ENCODE data around the gene LY6G6D.

Gene LY6G6D

GRCh38 chr6:31713465-31713864 lies 1.7 kb upstream of the LY6G6D start:
- no peak overlapping the region for H3K27ac ChIP-seq (ENCODE audit: low read depth, low read length)
- no peak overlapping the region for H3K4me3 ChIP-seq (ENCODE audit: low read length)
- no peaks in the 10 kb centered on the region for H3K4me1 ChIP-seq (ENCODE audit: control insufficient read depth, insufficient read depth, low read length)
- H3K36me3 ChIP-seq (ENCODE audit: control insufficient read depth, insufficient read depth, low read length) = no peaks in the 10 kb centered on the region
- no peak overlapping the region for H3K9ac ChIP-seq (ENCODE audit: low read length)
- H3K27me3 ChIP-seq (ENCODE audit: control insufficient read depth, insufficient read depth, low read length) = no peaks in the 10 kb centered on the region

GRCh38 chr6:31713991-31714684 lies 1.0 kb upstream of the LY6G6D start:
- no peak overlapping the region for H3K9ac ChIP-seq (ENCODE audit: low read length)
- H3K27ac ChIP-seq (ENCODE audit: low read depth, low read length) = no peak overlapping the region
- H3K4me3 ChIP-seq (ENCODE audit: low read length) = no peak overlapping the region
- no peaks in the 10 kb centered on the region for H3K4me1 ChIP-seq (ENCODE audit: control insufficient read depth, insufficient read depth, low read length)
- H3K27me3 ChIP-seq (ENCODE audit: control insufficient read depth, insufficient read depth, low read length) = no peaks in the 10 kb centered on the region
- H3K36me3 ChIP-seq (ENCODE audit: control insufficient read depth, insufficient read depth, low read length) = no peaks in the 10 kb centered on the region

GRCh38 chr6:31717499-31718222 lies 2.5 kb downstream of the LY6G6D start:
- no peak overlapping the region for H3K4me3 ChIP-seq (ENCODE audit: low read length)
- H3K9ac ChIP-seq (ENCODE audit: low read length) = no peak overlapping the region
- no peaks in the 10 kb centered on the region for H3K36me3 ChIP-seq (ENCODE audit: control insufficient read depth, insufficient read depth, low read length)
- H3K27me3 ChIP-seq (ENCODE audit: control insufficient read depth, insufficient read depth, low read length) = no peaks in the 10 kb centered on the region
- no peaks in the 10 kb centered on the region for H3K4me1 ChIP-seq (ENCODE audit: control insufficient read depth, insufficient read depth, low read length)
- H3K27ac ChIP-seq (ENCODE audit: low read depth, low read length) = no peak overlapping the region

GRCh38 chr6:31718265-31718664 lies 3.1 kb downstream of the LY6G6D start:
- no peaks in the 10 kb centered on the region for H3K4me1 ChIP-seq (ENCODE audit: control insufficient read depth, insufficient read depth, low read length)
- no peak overlapping the region for H3K9ac ChIP-seq (ENCODE audit: low read length)
- no peaks in the 10 kb centered on the region for H3K36me3 ChIP-seq (ENCODE audit: control insufficient read depth, insufficient read depth, low read length)
- H3K27ac ChIP-seq (ENCODE audit: low read depth, low read length) = no peak overlapping the region
- H3K27me3 ChIP-seq (ENCODE audit: control insufficient read depth, insufficient read depth, low read length) = no peaks in the 10 kb centered on the region
- no peak overlapping the region for H3K4me3 ChIP-seq (ENCODE audit: low read length)

GRCh38 chr6:31719001-31719400 lies 3.9 kb downstream of the LY6G6D start:
- Histone ChIP-seq H3K27me3 (ENCODE audit: control insufficient read depth, insufficient read depth, low read length) (no peaks in the 10 kb centered on the region), H3K27ac (ENCODE audit: low read depth, low read length) (no peak overlapping the region), H3K36me3 (ENCODE audit: control insufficient read depth, insufficient read depth, low read length) (no peaks in the 10 kb centered on the region), H3K9ac (ENCODE audit: low read length) (no peak overlapping the region), H3K4me1 (ENCODE audit: control insufficient read depth, insufficient read depth, low read length) (no peaks in the 10 kb centered on the region), H3K4me3 (ENCODE audit: low read length) (no peak overlapping the region)

GRCh38 chr6:31720196-31720770 lies 5.1 kb downstream of the LY6G6D start:
- Histone ChIP-seq H3K36me3 (ENCODE audit: control insufficient read depth, insufficient read depth, low read length) (no peaks in the 10 kb centered on the region), H3K4me1 (ENCODE audit: control insufficient read depth, insufficient read depth, low read length) (no peaks in the 10 kb centered on the region), H3K4me3 (ENCODE audit: low read length) (no peak overlapping the region), H3K27ac (ENCODE audit: low read depth, low read length) (no peak overlapping the region), H3K9ac (ENCODE audit: low read length) (no peak overlapping the region), H3K27me3 (ENCODE audit: control insufficient read depth, insufficient read depth, low read length) (no peaks in the 10 kb centered on the region)

- H3K9ac ChIP-seq (ENCODE audit: low read length) = no peak within 1 kb of the TSS
- no peak within 1 kb of the TSS for H3K4me3 ChIP-seq (ENCODE audit: low read length)
- no peaks in the 10 kb centered on the region for H3K4me1 ChIP-seq (ENCODE audit: control insufficient read depth, insufficient read depth, low read length)
- no peak within 1 kb of the TSS for H3K27ac ChIP-seq (ENCODE audit: low read depth, low read length)
- no peaks in the 10 kb centered on the region for H3K27me3 ChIP-seq (ENCODE audit: control insufficient read depth, insufficient read depth, low read length)
- peaks cover 10% of the 10 kb centered on the region for H3K36me3 ChIP-seq (ENCODE audit: control insufficient read depth, insufficient read depth, low read length)
Observed at GRCh38 chr6:31721351-31722020, 6.3 kb downstream of the LY6G6D start, which contains the start of gene LY6G6C. TSS of gene LY6G6C (minus strand) at chr6:31721746. CDS start at chr6:31721679, 67 bp downstream.

- Histone ChIP-seq H3K4me1 (ENCODE audit: control insufficient read depth, insufficient read depth, low read length) (no peaks in the 10 kb centered on the region), H3K9ac (ENCODE audit: low read length) (no peak overlapping the region), H3K4me3 (ENCODE audit: low read length) (no peak overlapping the region), H3K27ac (ENCODE audit: low read depth, low read length) (no peak overlapping the region), H3K36me3 (ENCODE audit: control insufficient read depth, insufficient read depth, low read length) (peaks cover 16% of the 10 kb centered on the region), H3K27me3 (ENCODE audit: control insufficient read depth, insufficient read depth, low read length) (no peaks in the 10 kb centered on the region)
Observed at GRCh38 chr6:31722173-31722572, 7.0 kb downstream of the LY6G6D start.

GRCh38 chr6:31723245-31723979 lies 8.3 kb downstream of the LY6G6D start, which contains the start of gene MPIG6B:
TSS of gene MPIG6B (plus strand) at chr6:31723373. CDS start at chr6:31723384, 11 bp downstream.
- H3K27me3 ChIP-seq (ENCODE audit: control insufficient read depth, insufficient read depth, low read length) = no peaks in the 10 kb centered on the region
- H3K9ac ChIP-seq (ENCODE audit: low read length) = no peak within 1 kb of the TSS
- no peak within 1 kb of the TSS for H3K4me3 ChIP-seq (ENCODE audit: low read length)
- H3K27ac ChIP-seq (ENCODE audit: low read depth, low read length) = no peak within 1 kb of the TSS
- H3K4me1 ChIP-seq (ENCODE audit: control insufficient read depth, insufficient read depth, low read length) = peaks cover 6% of the 10 kb centered on the region
- H3K36me3 ChIP-seq (ENCODE audit: control insufficient read depth, insufficient read depth, low read length) = peaks cover 17% of the 10 kb centered on the region

GRCh38 chr6:31723980-31724691 lies 9.0 kb downstream of the LY6G6D start:
- peaks cover 6% of the 10 kb centered on the region for H3K4me1 ChIP-seq (ENCODE audit: control insufficient read depth, insufficient read depth, low read length)
- no peak overlapping the region for H3K9ac ChIP-seq (ENCODE audit: low read length)
- no peak overlapping the region for H3K4me3 ChIP-seq (ENCODE audit: low read length)
- peaks cover 17% of the 10 kb centered on the region for H3K36me3 ChIP-seq (ENCODE audit: control insufficient read depth, insufficient read depth, low read length)
- no peak overlapping the region for H3K27ac ChIP-seq (ENCODE audit: low read depth, low read length)
- no peaks in the 10 kb centered on the region for H3K27me3 ChIP-seq (ENCODE audit: control insufficient read depth, insufficient read depth, low read length)

- H3K27me3 ChIP-seq (ENCODE audit: control insufficient read depth, insufficient read depth, low read length) = no peaks in the 10 kb centered on the region
- H3K4me3 ChIP-seq (ENCODE audit: low read length) = no peak overlapping the region
- peaks cover 17% of the 10 kb centered on the region for H3K36me3 ChIP-seq (ENCODE audit: control insufficient read depth, insufficient read depth, low read length)
- no peak overlapping the region for H3K27ac ChIP-seq (ENCODE audit: low read depth, low read length)
- H3K4me1 ChIP-seq (ENCODE audit: control insufficient read depth, insufficient read depth, low read length) = peaks cover 6% of the 10 kb centered on the region
- no peak overlapping the region for H3K9ac ChIP-seq (ENCODE audit: low read length)
Observed at GRCh38 chr6:31725502-31726350, 10.6 kb downstream of the LY6G6D start.

Measured in rectal smooth muscle tissue (tissue), 1 donor.